WTC11 (cell line): ENCODE measurements around the gene TNFRSF19.

Experiments
- CTCF ChIP-seq: fragments of 200-600 bp; IDR thresholded peaks from 2 replicates; pipeline ENCODE4 v1.8.0; 2022; ENCODE audit warnings: antibody characterized with exemption
- MAX ChIP-seq: sonication (generic); formaldehyde crosslinking; IDR thresholded peaks from 2 replicates; pipeline ENCODE4 v1.8.0; 2022; ENCODE audit warnings: mild to moderate bottlenecking, missing genetic modification reagents
- NFYB ChIP-seq: sonication (generic); formaldehyde crosslinking; conservative IDR thresholded peaks from 2 replicates; pipeline ENCODE4 v1.8.0; 2022; ENCODE audit warnings: low read depth, missing genetic modification reagents
- NR2C2 ChIP-seq: sonication (generic); formaldehyde crosslinking; IDR thresholded peaks from 2 replicates; pipeline ENCODE4 v1.8.0; 2022; ENCODE audit warnings: mild to moderate bottlenecking, missing genetic modification reagents
- SMAD3 ChIP-seq: sonication (generic); formaldehyde crosslinking; IDR thresholded peaks from 2 replicates; pipeline ENCODE4 v1.8.0; 2022; ENCODE audit warnings: missing genetic modification reagents, mild to moderate bottlenecking, borderline replicate concordance

GRCh38 chr13:23667750-23668149, 97.5 kb downstream of the TNFRSF19 start:
- TF ChIP-seq SMAD3 (CRISPR knock-in tag) (no peak), CTCF (no peak), MAX (peak; percentile 42; the same call in 1 of the 2 replicates), NR2C2 (CRISPR knock-in tag) (no peak), NFYB (CRISPR knock-in tag) (no peak)
